ENCODE results near the gene GID8. TPM values are rescaled to one million over a fixed set of nuclear protein-coding genes. Genes with fewer than 3 reads are reported as not detected.

GID8 gene
- total and polyA plus RNA-seq, 2 donors: 24.0 to 25.7 TPM

DNA sequence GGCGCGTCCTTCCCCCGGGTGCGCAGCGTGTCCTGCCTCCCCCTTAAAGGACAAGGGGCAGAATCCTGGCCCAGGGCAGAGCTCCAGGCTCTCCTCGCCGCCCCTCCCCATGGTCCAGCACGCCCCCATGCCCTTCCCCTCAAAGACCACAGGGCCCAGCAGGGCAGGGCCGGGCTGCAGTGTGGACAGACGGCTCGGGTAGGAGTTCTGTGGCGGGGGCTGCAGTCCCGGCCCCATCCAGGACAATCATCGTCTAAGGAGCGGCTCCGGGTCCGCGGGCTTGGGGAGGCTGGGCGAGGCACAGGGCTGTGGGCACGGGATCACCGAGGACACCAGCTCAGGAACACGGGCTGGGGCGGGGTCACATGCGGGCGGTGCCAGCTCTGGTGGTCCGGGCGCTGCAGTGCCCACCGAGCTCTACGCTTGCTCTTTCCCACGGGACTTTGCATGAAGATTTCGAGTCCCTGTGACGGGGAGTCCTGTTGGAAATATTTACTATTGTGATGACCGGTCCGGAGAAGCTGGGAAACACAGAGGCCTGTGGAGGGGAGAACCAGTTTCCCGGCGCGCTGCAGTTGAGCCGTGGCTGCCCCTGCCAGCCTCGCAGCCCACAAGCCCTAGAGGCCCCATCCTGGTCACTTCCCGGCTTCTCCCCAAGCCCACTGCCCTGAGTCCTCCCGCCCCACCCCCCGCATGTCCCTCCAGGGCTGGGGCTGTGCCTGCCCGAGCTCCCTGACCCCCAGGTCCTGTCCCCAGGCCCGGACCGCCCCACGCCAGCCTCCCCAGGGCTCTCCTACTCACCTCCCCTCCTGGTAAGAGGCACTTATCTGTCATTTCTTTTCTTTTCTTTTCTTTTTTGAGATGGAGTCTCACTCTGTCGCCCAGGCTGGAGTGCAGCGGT lies 35.1 kb downstream of the GID8 start:
- Histone ChIP-seq H3K4me1 (ENCODE audit: control insufficient read depth in 2 of 2, insufficient read depth in 2 of 2, low read length in 2 of 2) (peaks cover 29 to 59% of the 10 kb centered on the region in 2 donors), H3K36me3 (ENCODE audit: control insufficient read depth in 2 of 2, insufficient read depth in 2 of 2, low read length in 1 of 2) (no peaks in the 10 kb centered on the region), H3K4me3 (ENCODE audit: low read length in 2 of 2) (no peak overlapping the region), H3K27me3 (ENCODE audit: control insufficient read depth in 2 of 2, insufficient read depth in 1 of 2, low read length in 1 of 2) (peaks cover 11 to 61% of the 10 kb centered on the region in 2 donors), H3K9me3 (ENCODE audit: control insufficient read depth in 2 of 2, insufficient read depth in 1 of 2, low read length in 1 of 2) (peaks cover 0 to 40% of the 10 kb centered on the region in 2 donors), H3K27ac (ENCODE audit: low read depth in 1 of 2, low read length in 1 of 2) (no peak overlapping the region)
- 40% methylated on average over 48 of the region's 48 CpGs for WGBS
- no peak for DNase-seq (ENCODE audit: low read depth in 6 of 9, low spot score in 9 of 9)

DNA sequence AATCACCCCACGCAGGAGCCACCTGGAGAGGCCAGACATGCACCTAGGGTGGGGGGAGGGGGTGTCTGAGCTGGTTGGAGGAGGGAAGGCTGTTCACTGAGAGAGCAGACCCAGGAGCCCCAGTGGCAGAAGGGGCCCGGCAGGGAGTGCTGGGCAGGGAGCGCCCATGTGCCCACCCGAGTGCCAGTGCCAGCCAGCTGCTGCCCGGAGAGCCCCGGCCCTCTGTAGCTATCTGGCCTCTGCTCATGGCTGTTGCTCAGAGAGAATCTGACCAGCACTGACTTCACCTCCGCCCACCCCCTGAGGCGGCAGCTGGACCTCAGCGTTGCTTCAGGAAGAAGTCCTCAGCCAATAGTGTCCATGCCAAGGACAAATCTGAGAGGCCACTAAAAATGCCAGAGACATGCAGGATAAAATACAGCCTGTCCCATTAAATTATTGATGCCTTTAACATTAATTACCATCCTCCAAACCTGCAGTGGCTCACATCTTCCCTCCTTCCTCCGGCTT lies 37.4 kb downstream of the GID8 start:
- Histone ChIP-seq H3K27ac (ENCODE audit: low read depth in 1 of 2, low read length in 1 of 2) (peak overlapping the region in 1 of 2 donors; percentile 70), H3K9me3 (ENCODE audit: control insufficient read depth in 2 of 2, insufficient read depth in 1 of 2, low read length in 1 of 2) (peaks cover 0 to 50% of the 10 kb centered on the region in 2 donors), H3K4me1 (ENCODE audit: control insufficient read depth in 2 of 2, insufficient read depth in 2 of 2, low read length in 2 of 2) (peaks cover 51 to 82% of the 10 kb centered on the region in 2 donors), H3K36me3 (ENCODE audit: control insufficient read depth in 2 of 2, insufficient read depth in 2 of 2, low read length in 1 of 2) (no peaks in the 10 kb centered on the region), H3K4me3 (ENCODE audit: low read length in 2 of 2) (no peak overlapping the region), H3K27me3 (ENCODE audit: control insufficient read depth in 2 of 2, insufficient read depth in 1 of 2, low read length in 1 of 2) (peaks cover 11 to 79% of the 10 kb centered on the region in 2 donors)
- no peak for DNase-seq (ENCODE audit: low read depth in 6 of 9, low spot score in 9 of 9)
- WGBS: 90% methylated on average over 10 of the region's 10 CpGs

DNA sequence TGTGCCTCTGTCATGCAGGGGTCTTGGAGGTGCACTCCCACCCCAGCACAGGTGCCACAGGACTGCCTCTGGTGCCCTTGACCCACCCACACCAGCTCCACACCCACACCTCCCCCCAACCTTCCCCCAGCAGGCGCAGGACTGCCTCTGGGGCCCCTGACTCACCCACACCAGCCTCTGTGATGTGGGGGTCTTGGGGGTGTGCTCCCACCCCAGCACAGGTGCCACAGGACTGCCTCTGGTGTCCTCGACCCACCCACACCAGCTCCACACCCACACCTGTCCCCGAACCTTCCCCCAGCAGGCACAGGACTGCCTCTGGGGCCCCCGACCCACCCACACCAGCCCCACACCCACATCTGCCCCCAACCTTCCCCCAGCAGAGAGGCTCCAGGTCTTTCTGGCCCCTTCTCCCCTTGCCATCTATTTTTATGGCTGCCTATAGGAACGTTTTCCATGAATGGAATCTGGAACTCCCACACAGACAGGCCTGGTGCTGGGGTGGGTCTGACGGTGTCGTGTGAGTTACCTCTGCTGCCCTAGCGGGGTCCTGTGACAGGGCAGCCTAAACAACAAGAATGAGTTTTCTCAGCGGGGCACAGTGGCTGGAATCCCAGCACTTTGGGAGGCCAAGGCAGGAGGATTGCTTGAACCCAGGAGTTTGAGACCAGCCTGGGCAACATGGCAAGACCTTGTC lies 38.0 kb downstream of the GID8 start:
- Histone ChIP-seq H3K36me3 (ENCODE audit: control insufficient read depth in 2 of 2, insufficient read depth in 2 of 2, low read length in 1 of 2) (no peaks in the 10 kb centered on the region), H3K4me1 (ENCODE audit: control insufficient read depth in 2 of 2, insufficient read depth in 2 of 2, low read length in 2 of 2) (peaks cover 57 to 85% of the 10 kb centered on the region in 2 donors), H3K9me3 (ENCODE audit: control insufficient read depth in 2 of 2, insufficient read depth in 1 of 2, low read length in 1 of 2) (peaks cover 0 to 50% of the 10 kb centered on the region in 2 donors), H3K27ac (ENCODE audit: low read depth in 1 of 2, low read length in 1 of 2) (peak overlapping the region in 1 of 2 donors; percentile 70), H3K4me3 (ENCODE audit: low read length in 2 of 2) (no peak overlapping the region), H3K27me3 (ENCODE audit: control insufficient read depth in 2 of 2, insufficient read depth in 1 of 2, low read length in 1 of 2) (peaks cover 13 to 80% of the 10 kb centered on the region in 2 donors)
- WGBS: 63% methylated on average over 9 of the region's 9 CpGs
- no peak for DNase-seq (ENCODE audit: low read depth in 6 of 9, low spot score in 9 of 9)

DNA sequence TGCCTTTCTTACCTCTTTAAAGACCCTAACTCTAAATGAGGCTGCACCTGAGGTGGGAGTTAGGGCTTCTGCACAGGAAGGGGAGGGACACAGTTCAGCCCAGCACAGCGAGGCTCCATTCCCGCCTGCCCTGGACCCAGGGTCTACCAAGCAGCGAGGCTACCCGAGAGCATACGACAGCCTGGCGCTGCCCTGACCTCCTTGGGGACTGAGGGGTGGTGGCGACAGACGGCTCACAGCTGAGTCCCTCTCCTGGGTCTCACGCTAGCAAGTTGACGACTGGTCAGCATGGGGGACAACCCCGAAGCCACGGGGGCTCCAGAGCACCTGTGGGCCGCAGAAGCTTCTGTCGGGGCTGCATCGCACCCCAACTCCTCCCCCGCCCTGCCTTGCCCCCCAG lies 38.9 kb downstream of the GID8 start:
- peaks cover 64 to 94% of the 10 kb centered on the region in 2 donors for H3K4me1 ChIP-seq (ENCODE audit: control insufficient read depth in 2 of 2, insufficient read depth in 2 of 2, low read length in 2 of 2)
- DNase-seq (ENCODE audit: low read depth in 6 of 9, low spot score in 9 of 9): no peak
- no peak overlapping the region for H3K27ac ChIP-seq (ENCODE audit: low read depth in 1 of 2, low read length in 1 of 2)
- H3K27me3 ChIP-seq (ENCODE audit: control insufficient read depth in 2 of 2, insufficient read depth in 1 of 2, low read length in 1 of 2): peaks cover 13 to 84% of the 10 kb centered on the region in 2 donors
- H3K9me3 ChIP-seq (ENCODE audit: control insufficient read depth in 2 of 2, insufficient read depth in 1 of 2, low read length in 1 of 2): peaks cover 0 to 50% of the 10 kb centered on the region in 2 donors
- no peaks in the 10 kb centered on the region for H3K36me3 ChIP-seq (ENCODE audit: control insufficient read depth in 2 of 2, insufficient read depth in 2 of 2, low read length in 1 of 2)
- 93% methylated on average over 16 of the region's 16 CpGs for WGBS
- H3K4me3 ChIP-seq (ENCODE audit: low read length in 2 of 2): no peak overlapping the region

DNA sequence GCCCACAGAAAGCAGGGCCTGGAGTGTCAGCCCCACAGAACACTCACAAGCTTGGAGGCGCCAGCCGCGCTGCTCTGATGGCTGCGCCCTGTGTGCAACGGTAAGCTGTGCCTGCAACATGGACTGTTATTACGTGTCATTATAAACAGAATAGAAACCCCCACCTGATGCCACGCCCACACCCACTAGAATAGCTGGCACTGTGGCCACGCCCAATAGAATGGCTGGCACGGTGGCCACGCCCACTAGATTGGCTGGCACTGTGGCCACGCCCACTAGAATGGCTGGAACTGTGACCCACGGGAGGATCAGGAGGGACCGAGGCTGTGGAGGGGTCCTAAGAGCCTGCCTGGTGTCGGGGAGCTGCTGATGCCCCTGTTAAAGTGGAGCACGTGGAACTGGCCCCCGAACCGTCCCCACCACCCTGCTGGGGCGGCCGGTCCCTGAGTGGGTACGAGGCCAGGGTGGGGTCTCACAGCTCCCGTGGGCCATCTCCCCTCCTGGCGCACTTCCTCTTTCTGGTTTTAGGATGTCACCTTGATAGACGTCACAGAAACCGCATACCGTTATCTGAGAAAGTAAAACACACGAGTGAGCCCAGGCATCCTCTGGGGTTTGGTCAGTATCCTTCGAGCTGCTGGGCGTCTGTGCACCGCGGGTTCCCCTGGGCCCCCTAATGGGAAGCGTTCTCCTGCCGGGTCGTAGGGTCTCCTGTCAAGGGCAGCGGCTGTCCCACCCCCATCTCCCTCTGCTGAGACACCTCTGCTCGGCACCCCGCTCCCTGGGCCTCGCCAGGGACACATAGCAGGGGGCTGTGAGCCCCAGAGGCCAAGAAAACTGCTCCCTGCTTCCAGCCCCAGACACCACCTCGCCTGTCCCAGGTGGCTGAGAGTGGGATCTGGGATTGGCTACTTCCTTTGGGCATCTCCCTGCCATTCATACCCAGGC lies 39.9 kb downstream of the GID8 start:
- WGBS: 16% methylated on average over 38 of the region's 38 CpGs
- H3K4me3 ChIP-seq (ENCODE audit: low read length in 2 of 2): peak overlapping the region in 1 of 2 donors; percentile 5
- H3K9me3 ChIP-seq (ENCODE audit: control insufficient read depth in 2 of 2, insufficient read depth in 1 of 2, low read length in 1 of 2): peaks cover 0 to 50% of the 10 kb centered on the region in 2 donors
- peaks cover 11 to 76% of the 10 kb centered on the region in 2 donors for H3K27me3 ChIP-seq (ENCODE audit: control insufficient read depth in 2 of 2, insufficient read depth in 1 of 2, low read length in 1 of 2)
- H3K27ac ChIP-seq (ENCODE audit: low read depth in 1 of 2, low read length in 1 of 2): peak overlapping the region; percentile 53 to 56
- H3K36me3 ChIP-seq (ENCODE audit: control insufficient read depth in 2 of 2, insufficient read depth in 2 of 2, low read length in 1 of 2): no peaks in the 10 kb centered on the region
- peak in 2 of 9 donors; percentile 48 to 77 for DNase-seq (ENCODE audit: low read depth in 6 of 9, low spot score in 9 of 9)
- H3K4me1 ChIP-seq (ENCODE audit: control insufficient read depth in 2 of 2, insufficient read depth in 2 of 2, low read length in 2 of 2): peaks cover 69 to 99% of the 10 kb centered on the region in 2 donors

DNA sequence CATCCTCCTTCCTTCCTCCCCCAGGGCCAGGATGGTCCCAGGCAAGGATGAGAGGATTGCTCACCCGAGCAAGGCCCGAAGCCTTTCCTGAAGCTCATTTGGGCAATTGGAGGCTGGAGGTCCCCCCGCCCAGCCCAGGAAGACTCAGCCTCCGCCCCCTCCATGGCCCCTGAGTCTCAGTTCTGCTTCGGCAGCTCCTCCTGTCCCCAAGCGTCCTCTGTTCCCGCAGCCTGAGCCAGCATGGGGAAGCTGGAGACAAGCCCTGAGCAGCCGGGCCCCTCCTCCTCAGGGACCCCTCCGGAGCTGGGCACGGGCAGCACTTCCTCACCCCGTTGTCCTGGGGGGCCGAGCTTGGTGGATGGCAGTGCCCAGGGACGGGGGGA lies 40.6 kb downstream of the GID8 start:
- DNase-seq (ENCODE audit: low read depth in 6 of 9, low spot score in 9 of 9): peak in 1 of 9 donors; percentile 45
- WGBS: 28% methylated on average over 13 of the region's 13 CpGs
- Histone ChIP-seq H3K27me3 (ENCODE audit: control insufficient read depth in 2 of 2, insufficient read depth in 1 of 2, low read length in 1 of 2) (peaks cover 5 to 69% of the 10 kb centered on the region in 2 donors), H3K4me1 (ENCODE audit: control insufficient read depth in 2 of 2, insufficient read depth in 2 of 2, low read length in 2 of 2) (peaks cover 69 to 95% of the 10 kb centered on the region in 2 donors), H3K27ac (ENCODE audit: low read depth in 1 of 2, low read length in 1 of 2) (peak overlapping the region; percentile 21 to 56), H3K36me3 (ENCODE audit: control insufficient read depth in 2 of 2, insufficient read depth in 2 of 2, low read length in 1 of 2) (no peaks in the 10 kb centered on the region), H3K9me3 (ENCODE audit: control insufficient read depth in 2 of 2, insufficient read depth in 1 of 2, low read length in 1 of 2) (peaks cover 0 to 46% of the 10 kb centered on the region in 2 donors), H3K4me3 (ENCODE audit: low read length in 2 of 2) (no peak overlapping the region)

DNA sequence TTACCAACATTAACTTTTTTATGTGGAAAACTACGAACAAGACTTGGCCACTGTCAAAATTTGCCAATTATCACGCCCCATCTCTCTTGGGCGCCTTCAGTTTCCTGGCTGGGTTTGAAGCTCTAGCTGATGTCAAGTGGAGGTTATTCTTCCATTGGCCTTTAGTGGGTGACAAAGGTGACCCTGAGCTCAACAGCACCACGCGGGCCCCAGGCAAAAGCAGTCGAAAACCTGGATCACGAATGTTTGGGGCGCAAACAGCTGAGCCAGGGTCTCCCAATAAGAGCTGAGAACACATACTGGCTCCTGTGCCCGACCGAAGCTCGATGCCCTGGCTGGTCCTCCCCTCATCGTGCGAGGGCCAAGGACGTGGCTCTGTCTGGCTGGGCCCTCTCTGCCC lies 41.4 kb downstream of the GID8 start:
- no peak overlapping the region for H3K4me3 ChIP-seq (ENCODE audit: low read length in 2 of 2)
- no peak overlapping the region for H3K27ac ChIP-seq (ENCODE audit: low read depth in 1 of 2, low read length in 1 of 2)
- 79% methylated on average over 14 of the region's 14 CpGs for WGBS
- no peak for DNase-seq (ENCODE audit: low read depth in 6 of 9, low spot score in 9 of 9)
- peaks cover 69 to 93% of the 10 kb centered on the region in 2 donors for H3K4me1 ChIP-seq (ENCODE audit: control insufficient read depth in 2 of 2, insufficient read depth in 2 of 2, low read length in 2 of 2)
- peaks cover 0 to 42% of the 10 kb centered on the region in 2 donors for H3K9me3 ChIP-seq (ENCODE audit: control insufficient read depth in 2 of 2, insufficient read depth in 1 of 2, low read length in 1 of 2)
- peaks cover 2 to 63% of the 10 kb centered on the region in 2 donors for H3K27me3 ChIP-seq (ENCODE audit: control insufficient read depth in 2 of 2, insufficient read depth in 1 of 2, low read length in 1 of 2)
- H3K36me3 ChIP-seq (ENCODE audit: control insufficient read depth in 2 of 2, insufficient read depth in 2 of 2, low read length in 1 of 2): no peaks in the 10 kb centered on the region

DNA sequence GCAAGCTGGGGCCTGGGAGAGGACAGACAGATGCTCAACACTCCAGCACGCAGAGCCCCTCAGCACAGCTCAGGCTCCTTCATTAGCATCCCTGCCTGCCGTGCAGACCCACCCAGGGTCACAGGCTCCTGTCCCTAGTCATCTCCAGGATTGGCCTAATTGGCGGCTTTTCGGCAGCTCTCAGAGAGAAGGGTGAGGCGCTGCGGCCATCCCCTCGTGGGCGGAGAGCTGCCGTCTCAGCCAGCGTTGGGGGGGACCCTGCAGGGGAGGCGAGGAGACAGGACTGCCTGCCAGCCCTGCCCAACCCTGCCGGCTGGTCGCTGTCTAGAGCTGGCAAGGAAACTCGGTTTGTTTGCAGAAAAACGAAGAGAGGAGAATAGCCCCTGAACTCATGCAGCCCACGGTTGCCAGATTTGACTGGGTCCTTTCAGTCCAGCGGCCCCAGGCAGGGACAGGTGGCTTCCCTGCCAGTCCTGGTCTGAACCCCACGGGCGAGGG lies 42.0 kb downstream of the GID8 start:
- Histone ChIP-seq H3K4me1 (ENCODE audit: control insufficient read depth in 2 of 2, insufficient read depth in 2 of 2, low read length in 2 of 2) (peaks cover 70 to 93% of the 10 kb centered on the region in 2 donors), H3K27ac (ENCODE audit: low read depth in 1 of 2, low read length in 1 of 2) (peak overlapping the region in 1 of 2 donors; percentile 56), H3K36me3 (ENCODE audit: control insufficient read depth in 2 of 2, insufficient read depth in 2 of 2, low read length in 1 of 2) (no peaks in the 10 kb centered on the region), H3K27me3 (ENCODE audit: control insufficient read depth in 2 of 2, insufficient read depth in 1 of 2, low read length in 1 of 2) (peaks cover 2 to 57% of the 10 kb centered on the region in 2 donors), H3K4me3 (ENCODE audit: low read length in 2 of 2) (no peak overlapping the region), H3K9me3 (ENCODE audit: control insufficient read depth in 2 of 2, insufficient read depth in 1 of 2, low read length in 1 of 2) (peaks cover 0 to 40% of the 10 kb centered on the region in 2 donors)
- 11% methylated on average over 19 of the region's 19 CpGs for WGBS
- DNase-seq (ENCODE audit: low read depth in 6 of 9, low spot score in 9 of 9): no peak
